ENCODE results near the gene C12orf75.

DNA sequence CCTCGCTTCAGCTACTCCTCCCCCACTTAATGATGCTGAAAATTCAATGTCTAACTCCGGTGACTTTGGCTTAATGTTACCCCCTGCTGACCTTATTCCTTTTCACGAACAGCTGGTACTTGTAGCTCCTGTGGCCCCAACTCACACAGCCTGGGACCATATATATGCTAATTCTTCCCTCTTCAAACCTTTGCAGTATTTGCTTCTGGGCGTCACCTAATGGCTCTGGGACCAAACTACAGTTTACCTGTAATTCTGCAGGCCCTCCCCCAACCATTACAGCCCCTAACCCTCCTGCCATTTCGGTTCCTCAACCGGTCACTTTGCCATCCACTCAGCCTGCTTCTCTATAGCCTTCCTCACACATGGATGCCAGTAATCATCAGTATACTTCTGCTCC is 29.6 kb upstream of the C12orf75 start:
- TF ChIP-seq, protein P1, sequence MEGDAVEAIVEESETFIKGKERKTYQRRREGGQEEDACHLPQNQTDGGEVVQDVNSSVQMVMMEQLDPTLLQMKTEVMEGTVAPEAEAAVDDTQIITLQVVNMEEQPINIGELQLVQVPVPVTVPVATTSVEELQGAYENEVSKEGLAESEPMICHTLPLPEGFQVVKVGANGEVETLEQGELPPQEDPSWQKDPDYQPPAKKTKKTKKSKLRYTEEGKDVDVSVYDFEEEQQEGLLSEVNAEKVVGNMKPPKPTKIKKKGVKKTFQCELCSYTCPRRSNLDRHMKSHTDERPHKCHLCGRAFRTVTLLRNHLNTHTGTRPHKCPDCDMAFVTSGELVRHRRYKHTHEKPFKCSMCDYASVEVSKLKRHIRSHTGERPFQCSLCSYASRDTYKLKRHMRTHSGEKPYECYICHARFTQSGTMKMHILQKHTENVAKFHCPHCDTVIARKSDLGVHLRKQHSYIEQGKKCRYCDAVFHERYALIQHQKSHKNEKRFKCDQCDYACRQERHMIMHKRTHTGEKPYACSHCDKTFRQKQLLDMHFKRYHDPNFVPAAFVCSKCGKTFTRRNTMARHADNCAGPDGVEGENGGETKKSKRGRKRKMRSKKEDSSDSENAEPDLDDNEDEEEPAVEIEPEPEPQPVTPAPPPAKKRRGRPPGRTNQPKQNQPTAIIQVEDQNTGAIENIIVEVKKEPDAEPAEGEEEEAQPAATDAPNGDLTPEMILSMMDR (IDR thresholded peaks at IDR 0.05) = no peak
- no peak for TF ChIP-seq POLR2A (IDR thresholded peaks at IDR 0.05)

All from adrenal gland (tissue), 5 donors.